ENCODE measurements around the gene ST8SIA4.

Gene ST8SIA4

DNA sequence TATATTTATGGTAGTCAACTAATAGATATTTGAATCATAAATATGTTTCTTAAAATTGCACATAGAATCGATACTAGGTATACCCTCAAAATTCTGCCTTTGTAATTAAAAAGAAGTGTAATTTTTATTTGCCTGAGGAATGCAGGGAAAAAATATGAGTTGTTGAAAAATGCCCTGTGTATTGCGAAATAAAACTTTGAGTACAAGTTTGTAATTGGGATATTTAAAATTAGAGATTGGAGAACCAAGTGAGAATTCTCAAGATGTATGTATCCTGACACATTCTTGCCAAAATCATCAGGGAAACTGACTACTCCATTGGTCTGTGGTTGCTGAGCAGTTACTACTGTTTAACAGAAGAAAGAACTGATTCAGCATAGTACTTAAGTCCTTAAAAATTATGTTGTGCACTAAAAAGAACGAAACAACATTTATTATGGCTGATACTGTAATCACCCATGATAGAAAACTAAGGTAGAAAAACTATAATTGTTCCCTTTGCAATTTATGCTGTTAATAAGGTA is 36.0 kb downstream of the ST8SIA4 start:
- no peak for DNase-seq

- DNase-seq, result no peak
These were observed 38.2 kb downstream of the ST8SIA4 start for GRCh38 chr5:100864931-100865330.

GRCh38 chr5:100863739-100864138 is 39.3 kb downstream of the ST8SIA4 start:
- DNase-seq, result no peak

DNA sequence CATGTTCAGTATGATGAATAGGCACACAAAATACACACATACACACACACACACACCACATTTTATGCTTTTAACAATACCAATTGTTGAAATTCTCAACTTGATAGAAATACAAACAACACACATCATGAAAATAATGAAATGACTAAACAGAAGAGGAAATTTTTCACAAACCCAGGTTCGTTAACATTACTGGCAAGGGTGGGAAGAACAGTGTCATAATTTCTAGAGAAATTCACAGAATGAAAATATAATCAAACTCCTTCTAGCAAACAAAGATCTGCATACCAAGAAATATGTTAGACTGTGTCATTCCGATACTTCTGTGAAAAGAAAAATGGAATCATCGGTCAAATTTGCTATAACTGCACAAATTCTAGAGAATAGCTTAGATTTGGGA is 41.9 kb downstream of the ST8SIA4 start:
- no peak for DNase-seq

GRCh38 chr5:100860407-100860806 is 42.7 kb downstream of the ST8SIA4 start:
- no peak for DNase-seq

DNA sequence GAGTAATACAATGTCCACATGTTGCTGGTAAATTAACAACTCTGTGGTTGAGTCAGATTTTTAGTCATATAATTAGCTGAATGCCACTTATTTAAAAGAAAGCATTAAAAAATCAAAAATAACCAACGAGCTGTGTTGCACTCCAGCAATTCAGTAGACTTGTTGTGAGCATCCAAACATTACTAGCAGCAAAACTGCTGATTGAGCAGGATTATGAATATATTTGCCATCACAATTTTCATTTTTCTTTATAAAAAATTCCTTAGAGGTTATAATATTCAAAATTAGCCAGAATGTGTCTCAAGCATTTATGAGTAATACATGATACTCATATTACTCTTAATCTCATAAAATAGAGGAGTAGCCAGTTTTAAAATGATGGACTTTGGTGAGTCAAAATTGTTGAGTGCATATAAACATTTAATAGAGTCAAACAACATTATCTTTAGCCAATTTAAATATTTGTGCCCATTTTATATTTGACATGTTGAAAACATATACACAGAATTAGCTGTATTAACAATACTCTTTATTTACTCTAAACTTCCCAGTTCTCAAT is 44.0 kb downstream of the ST8SIA4 start:
- DNase-seq, result no peak

DNA sequence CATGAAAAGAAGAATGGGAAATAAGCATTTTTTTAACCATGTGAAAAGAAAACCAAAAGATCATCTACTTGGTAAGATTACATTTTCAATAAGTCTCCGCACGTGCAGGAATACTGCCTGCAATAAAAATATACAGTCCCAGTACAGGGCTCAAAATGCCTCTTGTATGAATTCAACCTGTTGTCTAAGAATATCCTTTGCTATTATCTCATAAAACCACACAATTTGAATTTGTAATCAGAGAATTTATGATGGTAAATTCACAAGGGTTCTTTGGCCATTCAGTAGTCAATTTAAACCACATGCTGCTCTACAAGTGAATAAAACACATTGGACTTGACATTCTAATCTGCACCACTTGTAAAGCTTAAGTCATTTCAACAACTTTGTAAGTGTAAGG is 46.6 kb downstream of the ST8SIA4 start:
- DNase-seq, result no peak

GRCh38 chr5:100855937-100856430 is 47.1 kb downstream of the ST8SIA4 start:
- DNase-seq, result no peak

DNA sequence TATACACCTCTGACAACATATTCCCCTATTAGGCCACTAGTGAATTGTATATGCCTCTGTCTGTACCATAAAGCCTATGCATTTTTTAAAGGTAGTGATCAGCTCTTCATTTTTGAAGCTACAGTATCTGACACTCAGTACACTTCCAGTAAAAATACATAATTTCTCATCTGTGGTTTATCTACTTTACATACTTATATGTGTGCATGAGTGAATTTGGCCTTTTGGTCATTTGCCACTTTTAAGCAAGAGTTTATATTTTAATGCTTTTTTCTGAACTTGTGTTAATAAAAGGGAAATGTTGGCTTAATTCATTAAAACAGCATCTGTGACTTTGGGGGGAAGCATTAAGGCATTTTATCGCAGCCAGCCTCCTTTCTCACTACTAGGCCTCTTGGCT is 47.8 kb downstream of the ST8SIA4 start:
- DNase-seq, result no peak

DNA sequence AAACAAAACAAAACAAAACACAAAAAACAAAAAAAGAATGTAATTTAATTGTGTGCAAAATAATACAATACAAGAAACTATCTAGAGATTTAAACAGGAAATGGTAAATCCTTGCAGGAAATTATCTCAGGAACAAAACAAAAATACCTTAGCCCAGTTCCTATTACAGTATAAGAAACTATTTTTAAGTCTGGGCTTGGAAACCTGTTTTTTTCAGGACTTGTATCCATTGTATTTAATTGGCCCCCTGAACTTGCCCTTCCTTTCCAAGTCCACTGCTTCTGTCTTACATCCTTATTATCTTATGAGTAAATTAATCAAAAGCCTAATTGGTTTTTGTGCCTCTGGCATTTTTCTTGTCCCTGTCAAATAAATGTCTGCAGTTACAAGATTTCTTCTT is 48.5 kb downstream of the ST8SIA4 start:
- no peak for DNase-seq

DNA sequence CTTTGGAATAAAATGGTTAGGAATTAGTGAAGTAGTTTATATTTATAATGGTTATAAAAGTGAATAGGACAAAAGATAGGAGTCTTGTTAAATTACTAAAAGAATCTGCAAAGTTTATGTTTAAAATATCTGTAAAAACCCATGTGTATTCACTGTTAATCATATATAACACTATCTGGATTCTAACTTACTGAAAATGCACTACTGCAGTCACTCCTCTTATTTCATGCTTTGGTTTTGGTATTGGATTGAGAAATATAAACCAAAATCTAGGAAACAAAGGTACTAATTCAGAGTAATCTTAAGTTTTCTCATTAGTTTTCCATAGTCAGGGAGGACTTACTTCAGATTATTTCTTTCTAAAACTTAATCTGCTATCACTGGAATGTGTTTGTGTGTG is 49.5 kb downstream of the ST8SIA4 start:
- DNase-seq, result no peak

- DNase-seq, result no peak
These were observed 50.1 kb downstream of the ST8SIA4 start for GRCh38 chr5:100852988-100853449.

DNA sequence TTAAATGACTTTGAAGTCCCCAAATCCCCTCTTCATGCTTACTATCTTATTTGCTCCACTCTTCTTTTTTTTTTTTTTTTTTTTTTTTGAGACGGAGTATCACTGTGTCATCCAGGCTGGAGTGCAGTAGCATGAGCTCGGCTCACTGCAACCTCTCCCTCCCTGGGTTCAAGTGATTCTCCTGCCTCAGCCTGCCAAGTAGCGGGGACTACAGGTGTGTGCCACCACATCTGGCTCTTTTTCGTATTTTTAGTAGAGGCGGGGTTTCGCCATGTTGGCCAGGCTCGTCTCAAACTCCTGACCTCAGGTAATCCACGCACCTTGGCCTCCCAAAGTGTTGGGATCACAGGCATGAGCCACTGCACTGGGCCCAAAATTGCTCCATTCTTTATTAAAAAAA is 51.0 kb downstream of the ST8SIA4 start:
- no peak for DNase-seq

DNA sequence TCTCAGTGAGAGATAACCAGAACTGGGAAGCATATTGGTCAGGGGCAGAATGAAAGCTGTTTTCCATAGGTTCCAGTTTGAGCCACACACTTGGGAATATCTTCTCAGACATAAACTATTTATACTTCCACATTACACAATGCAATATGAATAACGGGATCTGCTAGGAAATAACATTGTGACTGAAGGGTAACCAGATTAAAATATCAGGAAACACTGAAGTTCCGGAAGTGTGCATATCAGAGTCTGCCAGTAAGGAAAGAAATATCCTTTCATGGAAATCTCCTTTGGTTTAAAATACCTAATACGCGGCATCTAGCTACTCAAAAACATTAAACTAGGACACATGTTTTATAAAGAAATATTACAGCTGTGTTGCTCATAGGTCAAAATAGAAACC is 56.3 kb downstream of the ST8SIA4 start:
- no peak for DNase-seq

GRCh38 chr5:100842080-100842479 is 61.0 kb downstream of the ST8SIA4 start:
- DNase-seq, result no peak

DNA sequence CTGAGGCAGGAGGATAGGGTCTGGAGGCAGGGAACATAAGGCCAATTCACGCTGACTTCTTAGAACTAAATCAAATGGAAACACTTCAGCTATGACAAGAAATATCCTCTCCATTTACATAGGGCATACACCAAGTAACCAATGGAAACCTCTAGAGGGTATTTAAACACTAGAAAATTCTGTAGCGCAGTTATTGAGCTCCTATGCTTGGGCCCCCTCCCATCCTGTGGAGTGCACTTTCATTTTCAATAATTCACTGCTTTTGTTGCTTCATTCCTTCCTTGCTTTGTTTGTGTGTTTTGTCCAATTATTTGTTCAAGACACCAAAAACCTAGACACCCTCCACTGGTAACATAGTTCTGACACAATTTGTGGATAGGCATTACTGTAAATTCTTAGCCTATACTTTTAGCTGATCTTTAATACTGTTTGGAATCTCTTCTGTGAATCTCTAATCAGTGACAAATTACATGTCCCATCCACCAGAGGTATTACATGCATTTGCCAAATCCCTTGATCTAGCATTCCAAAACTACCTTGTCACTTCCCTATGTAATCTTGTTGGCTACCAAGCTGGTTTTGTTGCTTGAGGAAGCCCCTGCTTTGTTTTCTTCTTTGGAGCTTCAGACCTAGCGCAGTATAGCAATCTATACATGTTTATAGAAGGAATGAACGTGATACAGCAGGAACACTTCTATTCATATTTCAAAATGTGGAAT is 61.6 kb downstream of the ST8SIA4 start:
- no peak for DNase-seq

DNA sequence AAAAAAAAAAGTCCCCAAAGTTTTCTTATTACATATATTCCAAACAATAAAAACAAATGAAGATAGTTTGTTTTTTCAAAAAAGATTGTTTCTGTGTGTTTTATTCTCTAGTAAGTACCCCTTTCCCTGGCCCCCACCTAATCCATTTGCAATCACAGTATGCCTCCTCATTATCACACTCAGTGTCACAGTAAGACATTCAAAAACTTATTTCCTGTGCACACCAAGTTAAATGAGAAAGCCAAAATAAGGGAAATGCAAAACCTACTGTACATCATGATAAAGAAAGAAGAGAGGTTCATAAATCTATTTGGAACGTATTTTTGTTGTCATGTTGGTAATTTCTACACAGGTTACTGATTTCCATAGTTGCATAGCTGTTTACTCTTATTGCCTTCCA is 62.3 kb downstream of the ST8SIA4 start:
- DNase-seq, result no peak

DNA sequence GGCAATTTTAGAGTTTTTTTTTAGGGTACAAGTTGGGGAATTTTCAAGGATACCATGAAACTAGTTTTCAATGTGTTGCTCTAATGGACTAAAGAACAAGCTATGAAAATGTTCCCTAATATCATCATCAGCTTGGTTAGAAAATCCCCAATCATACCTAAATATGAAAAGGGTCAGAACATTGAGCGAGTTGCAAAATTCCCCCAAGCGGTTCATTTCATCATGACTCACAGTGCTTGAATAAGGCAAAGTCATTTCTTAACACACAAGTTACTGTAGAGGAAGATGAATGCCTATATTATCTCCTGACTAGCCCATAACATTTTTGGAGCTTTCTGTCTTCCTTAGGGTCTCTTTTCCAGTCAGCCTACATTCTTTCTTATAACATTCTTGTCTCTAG is 62.7 kb downstream of the ST8SIA4 start:
- no peak for DNase-seq

DNA sequence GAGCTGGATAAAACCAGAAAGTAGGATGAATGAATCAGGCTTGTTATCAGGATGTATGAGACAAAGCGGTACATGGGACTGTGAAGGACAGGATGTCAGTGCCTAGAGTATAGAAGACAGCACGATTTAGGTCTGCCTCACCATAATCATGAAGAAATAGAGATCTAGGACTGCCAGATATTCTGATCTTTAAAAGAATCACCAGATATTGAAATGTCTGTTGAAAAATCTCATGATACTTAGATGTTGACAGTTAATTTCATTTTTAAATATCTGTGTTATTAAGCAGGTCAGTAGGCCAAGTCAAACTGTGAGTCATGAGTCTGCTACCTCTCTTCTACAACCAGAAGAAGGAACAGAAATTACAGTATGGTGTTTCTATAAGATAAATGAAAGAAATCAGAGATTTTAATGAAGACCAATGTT is 65.0 kb downstream of the ST8SIA4 start:
- DNase-seq, result no peak

GRCh38 chr5:100834519-100834918 is 68.6 kb downstream of the ST8SIA4 start:
- no peak for DNase-seq

GRCh38 chr5:100832252-100833230 is 70.5 kb downstream of the ST8SIA4 start:
- no peak for DNase-seq

GRCh38 chr5:100828898-100829356 is 74.2 kb downstream of the ST8SIA4 start:
- DNase-seq, result no peak

Measured in NCI-H1105 treated with DMSO at 0.1 percent for 48 hours (cell line).